Natural killer cell (primary cell): Measurements from ENCODE around the gene TMSB15A. TPM values are rescaled to one million over a fixed set of nuclear protein-coding genes. Genes with fewer than 3 reads are reported as not detected.
"Not testable (repeated sequence)": the region's sequence is repeated elsewhere in the genome, so short reads cannot be mapped to it uniquely, and the experiment has no call there.

ENCODE experiments used
- ATAC-seq, 3 donors: fragments of 150-1000 bp in 2 of 3; fragments of 200-7000 bp in 1 of 3; cut with Tn5 transposase; 1 replicate in 1 of 3; 2 replicates in 2 of 3; pipeline ENCODE4 v1.10.0; 2021; ENCODE audit warnings: mild to moderate bottlenecking in 2 of 3, moderate library complexity in 2 of 3
- DNase-seq, 2 donors: peaks; one replicate each; pipeline versions ENCODE4 v3.0.0 to v3.0.0-alpha.2; 2013 to 2021; ENCODE audit warnings: mixed read lengths in 1 of 2
- H3K27ac ChIP-seq: one replicate; pipeline ENCODE4 v1.5.1; 2013; ENCODE audit warnings: mild to moderate bottlenecking, low read length
- H3K27me3 ChIP-seq: one replicate; pipeline ENCODE4 v1.6.1; 2013; ENCODE audit warnings: low read length; ENCODE audit not compliant: control insufficient read depth, insufficient read depth
- H3K36me3 ChIP-seq: one replicate; pipeline ENCODE4 v1.6.1; 2013; ENCODE audit warnings: low read length; ENCODE audit not compliant: control insufficient read depth, insufficient read depth
- H3K4me1 ChIP-seq: one replicate; pipeline ENCODE4 v1.6.1; 2013; ENCODE audit warnings: low read length; ENCODE audit not compliant: control insufficient read depth, insufficient read depth
- H3K4me3 ChIP-seq: one replicate; pipeline ENCODE4 v1.5.1; 2013; ENCODE audit warnings: low read length
- H3K9me3 ChIP-seq: one replicate; pipeline ENCODE4 v1.6.1; 2013; ENCODE audit warnings: low read length; ENCODE audit not compliant: control insufficient read depth, insufficient read depth
- H3K27ac Mint-ChIP-seq, 2 donors: one replicate each; pipeline ENCODE4 v1.8.0; 2022; ENCODE audit warnings: mild to moderate bottlenecking in 2 of 2, mixed read lengths in 2 of 2, moderate library complexity in 1 of 2
- H3K27me3 Mint-ChIP-seq, 2 donors: one replicate each; pipeline ENCODE4 v1.8.0; 2022; ENCODE audit warnings: low read depth in 2 of 2, mixed read lengths in 2 of 2
- H3K36me3 Mint-ChIP-seq: one replicate; pipeline ENCODE4 v1.8.0; 2022; ENCODE audit warnings: mixed read lengths
- H3K4me1 Mint-ChIP-seq, 2 donors: one replicate each; pipeline ENCODE4 v1.8.0; 2022; ENCODE audit warnings: mixed read lengths in 2 of 2
- H3K4me3 Mint-ChIP-seq: one replicate; pipeline ENCODE4 v1.8.0; 2022; ENCODE audit warnings: mild to moderate bottlenecking, moderate library complexity, mixed read lengths
- H3K9me3 Mint-ChIP-seq, 2 donors: one replicate each; pipeline ENCODE4 v1.8.0; 2022; ENCODE audit warnings: mixed read lengths in 2 of 2
- WGBS: methylation state at CpG from one replicate; pipeline ENCODE4 v1.1.7; 2013; ENCODE audit warnings: missing lambda C conversion rate; ENCODE audit not compliant: insufficient coverage; 5-methylcytosine and 5-hydroxymethylcytosine counted together
- intact Hi-C: fragments of 100-400 bp; cut with micrococcal nuclease; formaldehyde crosslinking; loops from one replicate; pipeline ENCODE4 v1.14.2; 2022
- total RNA-seq, 4 donors: library from RNA; stranded (reverse); fragments of 120-200 nt in 1 of 4; gene quantifications; one replicate each; pipeline versions ENCODE4 v1.2.3 to v1.2.4, GENCODE V29; 2013 to 2022

Gene TMSB15A
- total RNA-seq, 3 donors from 2014 or later (not counting 1 experiment from before 2014, with no cell fraction given): not detected

GRCh38 chrX:102471762-102472220 is 44.7 kb downstream of the TMSB15A start, which contains the start of gene TCP11X2:
TSS of gene TCP11X2 (minus strand) at chrX:102471812.
- H3K27me3 ChIP-seq, DNase-seq, H3K4me3 ChIP-seq, H3K36me3 ChIP-seq, H3K4me1 ChIP-seq, H3K27me3 Mint-ChIP-seq, intact Hi-C loops, H3K4me3 Mint-ChIP-seq, H3K27ac Mint-ChIP-seq, H3K36me3 Mint-ChIP-seq, H3K27ac ChIP-seq, H3K9me3 Mint-ChIP-seq, ATAC-seq, H3K9me3 ChIP-seq, H3K4me1 Mint-ChIP-seq: not testable (repeated sequence)
- WGBS: no CpG with 5 or more reads among the region's 17 CpGs

GRCh38 chrX:102470215-102470614 is 46.3 kb downstream of the TMSB15A start:
- H3K27ac Mint-ChIP-seq, DNase-seq, H3K27me3 Mint-ChIP-seq, H3K4me1 ChIP-seq, H3K9me3 ChIP-seq, H3K36me3 Mint-ChIP-seq, H3K27me3 ChIP-seq, ATAC-seq, H3K9me3 Mint-ChIP-seq, H3K36me3 ChIP-seq, intact Hi-C loops, H3K4me3 Mint-ChIP-seq, H3K4me3 ChIP-seq, H3K27ac ChIP-seq, H3K4me1 Mint-ChIP-seq: not testable (repeated sequence)
- no CpG with 5 or more reads among the region's 3 CpGs for WGBS

Other genes starting within 250 kb of the TMSB15A start
- gene NXF2B, start 76.7 kb downstream of the TMSB15A start, total RNA-seq: not detected
- gene TCP11X2, start 44.9 kb downstream of the TMSB15A start, total RNA-seq: not detected
- gene ARMCX5, start 82.8 kb upstream of the TMSB15A start, total RNA-seq: 10 to 100 TPM in 2 of 3 donors, 1 to 10 TPM in 1; 9.0 to 13.3 (median 13.1) TPM
- 10 to 100 TPM; 11.2 to 12.6 (median 12.2) TPM for gene GPRASP1, start 134.7 kb upstream of the TMSB15A start, total RNA-seq
- gene GPRASP2, start 195.7 kb upstream of the TMSB15A start, total RNA-seq: under 1 TPM; 0.43 to 0.70 (median 0.68) TPM
- gene GPRASP3, start 204.0 kb upstream of the TMSB15A start, total RNA-seq: 1 to 10 TPM; 2.1 to 2.9 (median 2.6) TPM